Fibroblast of lung (primary cell): ENCODE measurements around the gene MPV17L2.

Experiments
- CTCF ChIP-seq, 2 donors: IDR thresholded peaks in 1 of 2; conservative IDR thresholded peaks in 1 of 2; 1 replicate in 1 of 2; 2 replicates in 1 of 2; pipeline ENCODE4 v1.5.1; 2011 to 2012; ENCODE audit warnings: low read length in 2 of 2, control low read depth in 1 of 2, inconsistent platforms in 1 of 2, low read depth in 1 of 2, mild to moderate bottlenecking in 1 of 2
- EZH2 ChIP-seq: IDR thresholded peaks from 2 replicates; pipeline ENCODE4 v1.5.1; 2012; ENCODE audit warnings: low read length, control low read depth, mild to moderate bottlenecking; ENCODE audit errors: missing control alignments

GRCh38 chr19:18211683-18212082 lies 18.7 kb downstream of the MPV17L2 start:
- TF ChIP-seq CTCF (conservative IDR thresholded peaks at IDR 0.05 in 1 of 2, IDR thresholded peaks at IDR 0.05 in 1 of 2; ENCODE audit: low read depth in 1 of 2, low read length in 2 of 2) (no peak), EZH2 (no peak)
